Right lobe of liver (tissue), 6 donors: Measurements from ENCODE around the gene TRABD. TPM values are rescaled to one million over a fixed set of nuclear protein-coding genes. Genes with fewer than 3 reads are reported as not detected.

Experiments used
- ATAC-seq, 4 donors: fragments of 200-7000 bp; cut with Tn5 transposase; one replicate each; pipeline ENCODE4 v1.9.1; 2020; ENCODE audit warnings: mild to moderate bottlenecking in 4 of 4, moderate library complexity in 4 of 4
- DNase-seq, 3 donors: peaks; one replicate each; pipeline ENCODE4 v3.0.0-alpha.2; 2020
- H3K27ac ChIP-seq, 3 donors: fragments of 200-600 bp; one replicate each; pipeline ENCODE4 v1.8.0; 2022
- H3K27me3 ChIP-seq, 2 donors: fragments of 200-600 bp; one replicate each; pipeline ENCODE4 v1.8.0; 2022
- H3K36me3 ChIP-seq, 4 donors: fragments of 200-600 bp; sonication (generic) in 1 of 4; one replicate each; pipeline versions ENCODE4 v1.5.1 to v1.8.0; 2017 to 2022; ENCODE audit warnings: control low read depth in 1 of 4
- H3K4me1 ChIP-seq, 4 donors: fragments of 200-600 bp; sonication (generic) in 1 of 4; one replicate each; pipeline versions ENCODE4 v1.5.1 to v1.8.0; 2017 to 2022; ENCODE audit warnings: control low read depth in 1 of 4
- H3K4me3 ChIP-seq, 3 donors: fragments of 200-600 bp; one replicate each; pipeline ENCODE4 v1.8.0; 2022
- H3K9me3 ChIP-seq, 4 donors: fragments of 200-600 bp; sonication (generic) in 1 of 4; one replicate each; pipeline versions ENCODE4 v1.5.1 to v1.8.0; 2017 to 2022; ENCODE audit warnings: control low read depth in 1 of 4
- CTCF ChIP-seq, 4 donors: fragments of 200-600 bp in 3 of 4; fragments of 450-650 bp in 1 of 4; IDR thresholded peaks; one replicate each; pipeline versions ENCODE4 v1.5.1 to v1.8.0; 2016 to 2022; ENCODE audit warnings: antibody characterized with exemption in 4 of 4, mild to moderate bottlenecking in 2 of 4
- POLR2A ChIP-seq: fragments of 450-650 bp; IDR thresholded peaks from one replicate; pipeline ENCODE4 v1.6.1; 2017; ENCODE audit warnings: antibody characterized with exemption, mild to moderate bottlenecking
- WGBS: methylation state at CpG from one replicate; pipeline ENCODE4 v1.1.6; 2018; ENCODE audit warnings: low coverage, low lambda C conversion rate; ENCODE audit not compliant: insufficient coverage; ENCODE audit errors: missing lambda C conversion rate; 5-methylcytosine and 5-hydroxymethylcytosine counted together
- intact Hi-C, 2 donors: fragments of 100-400 bp; cut with DNase I; formaldehyde crosslinking; loops; one replicate each; pipeline versions ENCODE4 v1.11.2 to v1.14.1; 2022
- total RNA-seq, 6 experiments: library from RNA; depleted of rRNA in 2 of 6; stranded (reverse); fragments of >200 nt in 2 of 6; fragmentation: NEBNext Ultra II Directional in 3 of 6; extraction: Animal tissue kit (Norgen Biotek cat#: 25700) in 3 of 6; gene quantifications; one replicate each; pipeline versions ENCODE4 v1.1.0 to v1.2.4, GENCODE V29; 2016 to 2023
- donor health status: DM: no; HTN: yes; CAD: no.
- donor health status: DM: no; HTN: no; CAD: no.
- donor health status: DM: no; HTN: no; CAD: no.
- donor health status: DM: no; HTN: yes; CAD: no.
- donor health status: DM: no; HTN: yes; CAD: no.

Gene TRABD
- total RNA-seq, 6 experiments from 2014 or later, result 18.9 to 30.2 (median 22.8) TPM

DNA sequence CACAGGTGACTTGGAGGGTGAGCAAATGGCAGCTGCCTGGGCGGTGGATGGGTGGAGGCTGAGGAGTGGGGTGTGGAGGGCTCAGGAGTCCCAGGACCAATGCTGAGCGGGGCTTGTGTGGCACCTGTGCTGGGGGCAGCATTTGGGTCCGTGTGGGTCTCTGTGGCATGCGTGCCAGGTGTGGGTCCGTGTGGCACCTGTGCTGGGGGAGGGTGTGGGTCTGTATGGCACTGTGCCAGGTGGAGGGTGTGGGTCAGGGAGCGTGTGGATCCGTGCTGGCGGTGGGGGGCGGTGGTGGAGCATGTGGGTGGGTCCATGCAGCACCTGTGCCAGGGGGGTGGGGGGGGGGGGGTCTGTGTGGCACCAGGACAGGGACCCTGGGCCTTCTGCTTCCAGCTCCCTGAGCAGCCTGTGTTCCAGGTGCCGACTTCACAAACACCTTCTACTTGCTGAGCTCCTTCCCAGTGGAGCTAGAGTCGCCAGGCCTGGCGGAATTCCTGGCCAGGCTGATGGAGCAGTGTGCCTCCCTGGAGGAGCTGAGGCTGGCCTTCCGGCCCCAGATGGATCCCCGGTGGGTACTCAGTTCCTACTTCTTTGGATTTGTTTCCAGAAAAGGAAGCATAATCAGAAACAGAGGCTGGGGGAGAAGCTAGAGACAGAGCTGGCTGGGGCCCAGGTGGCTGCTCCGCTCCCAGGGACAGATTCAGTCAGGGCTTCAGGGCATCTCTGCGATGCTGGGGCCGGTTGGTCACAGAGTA is 29.8 kb downstream of the TRABD start:
- TF ChIP-seq CTCF (IDR thresholded peaks at IDR 0.05) (no peak), POLR2A (no peak)
- 65% methylated on average over 5 of the region's 17 CpGs for WGBS
- no peaks in the 10 kb centered on the region for H3K27me3 ChIP-seq
- peak in 1 of 3 donors; percentile 30 for DNase-seq
- no peak overlapping the region for H3K4me3 ChIP-seq
- peaks cover 0 to 4% (median 2%) of the 10 kb centered on the region in 4 donors for H3K4me1 ChIP-seq
- no peak for ATAC-seq
- intact Hi-C loops, result no loop called here
- H3K9me3 ChIP-seq, result no peaks in the 10 kb centered on the region
- peaks cover 8 to 84% (median 39%) of the 10 kb centered on the region in 4 donors for H3K36me3 ChIP-seq
- H3K27ac ChIP-seq, result no peak overlapping the region

DNA sequence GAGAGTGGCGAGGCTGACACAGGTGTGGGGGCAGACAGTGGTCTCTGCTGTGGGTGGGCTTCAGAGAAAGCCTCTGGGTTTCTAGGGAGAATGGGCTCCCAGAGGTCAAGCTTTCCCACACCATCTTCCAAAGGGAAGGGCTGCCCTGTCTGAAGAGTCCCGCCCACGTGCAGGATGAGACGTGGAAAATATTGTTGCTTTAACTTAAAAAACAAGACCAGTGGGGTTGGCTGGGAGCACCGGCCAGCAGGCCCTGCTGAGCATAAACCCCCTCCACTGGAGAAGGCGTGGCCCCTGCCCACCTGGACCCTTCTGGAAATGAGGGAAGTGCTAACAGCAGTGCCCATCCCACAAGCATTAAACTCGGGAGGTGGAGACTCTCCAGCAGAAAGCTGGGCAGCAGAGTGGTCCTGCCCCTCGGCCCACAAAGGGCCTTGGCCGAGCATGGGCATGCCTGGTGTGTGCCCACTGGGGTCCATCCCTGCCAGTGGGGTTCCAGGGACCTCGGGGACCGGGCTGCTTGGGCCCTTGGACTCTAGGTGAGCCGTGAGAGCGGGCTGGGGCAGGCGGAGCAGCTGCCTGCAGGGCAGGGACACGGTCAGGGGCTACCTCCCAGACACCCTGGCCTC is 30.5 kb downstream of the TRABD start:
- no peak for ATAC-seq
- peaks cover 6 to 84% (median 34%) of the 10 kb centered on the region in 4 donors for H3K36me3 ChIP-seq
- H3K27me3 ChIP-seq, result no peaks in the 10 kb centered on the region
- no peak overlapping the region for H3K27ac ChIP-seq
- WGBS, result 89% methylated on average over 3 of the region's 15 CpGs
- peak in 1 of 3 donors; percentile 29 for DNase-seq
- no peak for TF ChIP-seq CTCF (IDR thresholded peaks at IDR 0.05)
- TF ChIP-seq POLR2A, result no peak
- H3K4me3 ChIP-seq, result no peak overlapping the region
- intact Hi-C loops, result no loop called here
- H3K4me1 ChIP-seq, result peaks cover 0 to 4% (median 2%) of the 10 kb centered on the region in 4 donors
- no peaks in the 10 kb centered on the region for H3K9me3 ChIP-seq

DNA sequence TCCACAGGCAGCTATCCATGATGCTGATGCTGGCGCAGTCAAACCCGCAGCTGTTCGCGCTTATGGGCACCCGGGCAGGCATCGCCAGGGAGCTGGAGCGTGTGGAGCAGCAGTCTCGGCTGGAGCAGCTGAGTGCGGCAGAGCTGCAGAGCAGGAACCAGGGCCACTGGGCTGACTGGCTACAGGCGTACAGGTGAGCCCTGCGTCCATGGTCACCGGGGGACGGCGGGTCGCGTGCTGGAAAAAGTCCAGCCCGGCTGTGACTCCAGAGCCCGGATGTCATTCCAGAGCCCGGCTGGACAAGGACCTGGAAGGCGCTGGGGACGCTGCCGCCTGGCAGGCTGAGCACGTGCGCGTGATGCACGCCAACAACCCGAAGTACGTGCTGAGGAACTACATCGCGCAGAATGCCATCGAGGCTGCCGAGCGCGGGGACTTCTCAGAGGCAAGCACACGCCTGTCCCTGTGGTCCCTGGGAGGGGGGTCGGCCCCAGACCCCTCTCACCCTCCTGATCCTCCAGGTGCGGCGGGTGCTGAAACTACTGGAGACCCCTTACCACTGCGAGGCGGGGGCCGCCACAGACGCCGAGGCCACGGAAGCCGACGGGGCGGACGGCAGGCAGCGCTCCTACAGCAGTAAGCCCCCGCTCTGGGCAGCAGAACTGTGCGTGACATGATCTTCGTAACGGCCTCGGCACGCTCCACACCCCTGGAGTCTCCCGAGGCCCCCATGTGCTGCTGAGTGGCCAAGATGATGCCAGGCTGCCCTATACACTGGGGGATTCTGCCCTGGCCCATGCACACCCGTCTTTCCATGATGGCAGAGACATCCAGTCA is 31.2 kb downstream of the TRABD start:
- peaks cover 0 to 4% (median 2%) of the 10 kb centered on the region in 4 donors for H3K4me1 ChIP-seq
- no peaks in the 10 kb centered on the region for H3K27me3 ChIP-seq
- no peaks in the 10 kb centered on the region for H3K9me3 ChIP-seq
- H3K4me3 ChIP-seq, result no peak overlapping the region
- intact Hi-C loops, result no loop called here
- DNase-seq (peak in 2 of 3 donors; percentile 35 to 58), ATAC-seq (no peak)
- H3K36me3 ChIP-seq, result peaks cover 6 to 83% (median 31%) of the 10 kb centered on the region in 4 donors
- TF ChIP-seq POLR2A (no peak), CTCF (IDR thresholded peaks at IDR 0.05) (no peak)
- 89% methylated on average over 10 of the region's 57 CpGs for WGBS
- no peak overlapping the region for H3K27ac ChIP-seq

DNA sequence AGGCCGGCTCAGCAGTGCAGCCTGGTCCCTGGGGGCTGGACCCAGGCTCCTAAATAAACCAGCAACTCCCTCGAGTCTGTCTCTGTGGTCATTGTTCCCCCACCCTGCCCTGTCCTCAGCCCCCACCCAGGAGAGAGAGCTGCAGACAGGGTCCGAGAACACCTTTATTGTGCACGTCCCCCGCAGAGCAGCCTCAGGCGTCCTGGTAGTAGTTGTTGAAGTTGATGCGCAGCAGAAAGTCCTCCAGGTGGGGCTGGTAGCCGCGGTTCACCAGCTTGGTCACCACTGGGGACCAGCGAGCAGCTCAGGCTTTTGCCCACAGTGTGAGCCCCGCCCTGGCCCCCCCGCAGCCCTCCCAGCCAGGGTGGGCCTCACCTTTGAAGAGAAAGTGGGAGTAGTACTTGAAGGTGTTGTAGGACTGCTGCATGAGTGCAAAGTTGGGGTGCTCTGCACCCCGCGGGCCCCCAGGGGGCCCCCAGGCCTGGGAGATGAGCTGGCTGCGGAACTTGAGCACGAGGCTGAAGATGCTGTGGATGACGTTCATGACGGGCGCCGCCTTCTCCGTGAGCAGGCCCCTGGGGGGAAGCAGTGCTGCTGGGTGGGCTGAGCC is 31.9 kb downstream of the TRABD start:
- no peaks in the 10 kb centered on the region for H3K9me3 ChIP-seq
- H3K4me3 ChIP-seq, result no peak overlapping the region
- intact Hi-C loops, result no loop called here
- peak in 1 of 3 donors; percentile 20 for DNase-seq
- no CpG with 5 or more reads among the region's 21 CpGs for WGBS
- H3K4me1 ChIP-seq, result peaks cover 0 to 4% (median 2%) of the 10 kb centered on the region in 4 donors
- TF ChIP-seq CTCF (IDR thresholded peaks at IDR 0.05) (no peak), POLR2A (no peak)
- H3K36me3 ChIP-seq, result peaks cover 6 to 82% (median 32%) of the 10 kb centered on the region in 4 donors
- no peaks in the 10 kb centered on the region for H3K27me3 ChIP-seq
- ATAC-seq, result no peak
- no peak overlapping the region for H3K27ac ChIP-seq
